NCI-H82 treated with DMSO at 0.1 percent for 48 hours (cell line): ENCODE measurements around the gene SLIT3.
"Not testable (repeated sequence)": the region's sequence is repeated elsewhere in the genome, so short reads cannot be mapped to it uniquely, and the experiment has no call there.

ENCODE experiments used
- DNase-seq: peaks from one replicate; lab custom pipeline; 2025; ENCODE audit not compliant: unreplicated experiment; lab: John Stamatoyannopoulos, UW

The SLIT3 gene

DNA sequence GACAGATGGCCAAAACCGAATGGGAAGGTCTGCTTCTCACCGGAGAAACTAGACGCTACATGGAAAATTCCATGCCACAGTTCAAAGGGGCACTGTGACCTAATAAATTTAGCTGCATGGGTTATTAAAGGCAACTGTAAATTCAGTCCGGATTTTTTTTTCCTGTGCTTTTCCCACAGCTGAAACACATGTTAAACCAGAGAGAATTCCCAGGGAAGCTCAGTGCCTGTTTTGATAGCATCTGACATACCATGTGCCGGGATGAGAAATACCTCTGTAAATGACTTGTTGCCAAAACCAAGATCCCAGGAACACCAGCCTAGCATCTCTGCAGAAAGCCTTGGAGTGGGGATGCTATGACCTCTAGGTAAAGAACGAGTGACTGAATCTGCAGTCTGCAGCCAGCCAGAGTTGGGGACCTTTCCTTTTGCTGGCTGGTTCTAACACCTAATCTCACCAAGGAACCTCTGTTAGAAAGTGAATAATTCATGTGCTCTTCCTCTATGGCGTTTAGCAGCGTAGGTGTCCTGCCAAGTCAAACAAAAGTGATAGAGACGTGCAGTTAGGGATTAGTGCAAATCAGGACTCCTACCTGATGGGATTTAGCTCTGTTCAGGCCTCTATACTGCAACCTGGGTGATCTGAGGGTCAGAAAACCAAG is 77.9 kb downstream of the SLIT3 start:
- peak; percentile 19 for DNase-seq

DNA sequence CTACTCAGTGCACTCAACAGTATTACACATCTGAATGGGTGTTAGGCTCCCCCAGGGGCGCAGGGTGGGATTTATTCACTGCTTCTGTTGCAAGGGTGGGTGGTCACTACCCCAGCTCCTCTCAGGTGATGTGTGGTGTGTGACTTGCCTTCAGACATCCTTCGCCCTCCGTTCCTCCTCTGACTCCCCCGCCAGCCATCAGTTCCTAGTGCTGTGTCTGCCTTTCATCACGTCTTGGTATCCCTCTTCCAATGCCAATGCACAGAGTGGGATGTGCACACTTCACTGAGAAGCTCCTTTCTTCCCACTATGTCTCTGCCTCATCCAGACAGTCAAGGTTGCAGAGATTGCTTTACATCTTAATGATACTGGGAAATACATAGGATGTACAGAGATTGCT is 79.4 kb downstream of the SLIT3 start:
- no peak for DNase-seq

DNA sequence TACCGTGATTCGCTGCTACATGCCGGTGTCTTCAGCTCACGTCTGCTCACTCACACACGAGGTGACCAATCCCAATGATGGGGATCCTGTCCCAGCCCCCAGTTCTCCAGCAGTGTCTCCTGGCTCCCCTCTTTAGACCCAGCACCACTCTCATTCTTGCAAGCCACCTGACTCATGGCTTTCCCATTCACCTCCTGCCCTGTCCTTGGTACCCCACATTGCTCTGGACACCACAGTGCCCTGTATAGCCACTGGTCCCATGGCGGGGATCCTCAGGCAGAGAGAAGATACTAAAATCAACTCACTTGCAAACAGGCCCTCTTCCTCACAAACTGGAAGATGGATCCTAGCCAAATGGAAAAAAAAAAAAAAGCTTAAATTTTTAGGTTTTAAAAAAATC is 81.0 kb downstream of the SLIT3 start:
- no peak for DNase-seq

DNA sequence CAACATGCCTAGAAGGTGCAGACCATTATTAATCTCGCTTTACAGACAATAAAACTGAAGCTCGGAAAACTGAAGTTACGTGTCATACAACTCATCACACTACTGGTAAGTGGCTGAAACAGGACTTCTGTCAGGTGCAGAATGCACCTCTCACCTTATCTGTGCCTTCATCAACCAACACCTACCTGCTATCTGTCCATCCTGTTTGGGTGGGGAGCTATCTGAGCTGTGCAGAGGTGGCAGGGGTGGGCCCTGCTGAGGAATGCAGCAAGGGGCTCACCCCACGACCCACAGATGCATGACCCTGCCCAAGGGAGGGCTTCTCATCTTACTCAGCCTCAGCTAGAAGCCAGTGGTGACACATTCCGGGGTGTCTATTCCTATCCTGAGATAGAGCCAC is 81.6 kb downstream of the SLIT3 start:
- DNase-seq: no peak

DNA sequence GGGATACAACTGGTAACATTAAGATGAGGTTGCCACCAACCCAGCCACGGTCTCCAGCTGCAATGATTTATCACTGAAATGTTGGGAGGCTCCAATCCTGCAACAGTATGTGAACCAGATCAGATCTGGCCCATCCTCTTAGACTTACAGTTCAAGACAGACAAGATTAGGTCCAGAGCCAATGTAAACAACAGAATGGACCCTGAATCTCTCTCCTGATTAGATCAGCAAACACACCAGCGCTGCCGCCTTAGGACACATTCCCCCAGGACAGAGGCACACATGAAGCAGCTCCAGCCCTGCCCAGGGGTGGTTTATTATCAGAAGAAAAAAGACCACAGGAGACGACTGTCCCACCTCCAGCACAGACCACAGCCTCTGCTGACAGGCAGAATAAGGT is 82.1 kb downstream of the SLIT3 start:
- peak; percentile 73 for DNase-seq

DNA sequence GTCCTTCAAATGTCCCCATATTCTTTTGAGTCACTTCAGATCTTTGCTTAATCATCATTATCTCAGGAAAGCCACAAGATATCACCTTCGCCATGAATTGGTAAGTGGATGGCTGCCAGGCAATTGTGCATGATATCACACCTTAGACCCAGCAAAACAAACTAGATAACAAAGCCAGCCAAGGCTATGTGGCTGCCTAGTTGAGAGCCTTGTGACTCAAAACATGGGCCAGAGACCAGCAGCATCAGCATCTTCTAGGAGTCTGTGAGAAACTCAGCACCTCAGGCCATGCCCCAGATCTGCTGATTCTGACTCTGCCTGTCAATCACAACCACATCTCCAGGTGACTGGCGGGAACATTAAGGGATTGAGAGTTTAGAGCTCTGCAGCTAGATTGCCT is 82.8 kb downstream of the SLIT3 start:
- no peak for DNase-seq

DNA sequence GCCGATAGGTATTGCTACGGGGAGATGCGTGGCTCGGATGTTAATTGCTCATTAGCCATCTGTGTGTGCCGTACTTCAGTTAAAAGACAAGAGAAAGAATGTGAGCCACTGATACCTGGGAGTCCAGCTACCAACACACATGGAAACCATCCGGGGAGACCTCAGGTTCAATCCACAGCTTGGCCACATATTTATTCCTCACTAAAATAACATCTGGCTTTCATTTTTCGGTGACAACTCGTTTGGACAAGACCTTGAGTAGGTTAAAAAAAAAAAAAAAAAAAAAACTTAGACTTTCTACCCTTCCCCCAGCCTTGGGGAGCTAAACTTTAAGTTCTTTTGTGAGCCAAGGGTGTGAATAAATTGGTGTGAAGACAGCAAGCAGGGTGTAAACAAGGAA is 84.1 kb downstream of the SLIT3 start:
- DNase-seq: no peak

DNA sequence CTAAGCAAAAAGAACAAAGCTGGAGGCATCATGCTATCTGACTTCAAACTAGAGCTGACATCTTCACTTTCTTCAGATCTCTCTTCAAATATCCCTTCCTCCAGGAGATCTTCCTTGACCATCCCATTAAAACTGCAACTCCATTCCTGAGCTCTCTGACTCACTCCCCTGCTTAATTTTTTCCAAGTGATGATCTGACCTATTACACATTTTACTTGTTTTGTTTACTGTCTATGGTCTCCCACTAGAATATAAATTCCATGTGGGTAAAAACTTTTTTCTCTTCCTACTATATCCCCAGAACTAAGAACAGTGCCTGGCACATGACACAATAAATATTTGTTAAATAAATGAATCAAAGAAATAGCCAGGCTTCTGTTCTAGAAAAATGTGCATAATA is 87.5 kb downstream of the SLIT3 start:
- DNase-seq: no peak

DNA sequence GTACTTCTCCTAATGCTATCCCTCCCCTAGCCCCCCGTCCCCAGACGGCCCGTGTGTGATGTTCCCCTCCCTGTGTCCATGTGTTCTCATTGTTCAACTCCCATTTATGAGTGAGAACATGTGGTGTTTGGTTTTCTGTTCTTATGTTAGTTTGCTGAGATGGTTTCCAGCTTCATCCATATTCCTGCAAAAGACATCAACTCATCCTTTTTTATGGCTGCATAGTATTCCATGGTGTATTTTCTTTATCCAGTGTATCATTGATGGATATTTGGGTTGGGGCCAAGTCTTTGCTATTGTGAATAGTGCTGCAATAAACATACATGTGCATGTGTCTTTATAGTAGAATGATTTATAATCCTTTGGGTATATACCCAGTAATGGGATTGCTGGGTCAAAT is 89.2 kb downstream of the SLIT3 start:
- DNase-seq: not testable (repeated sequence)

DNA sequence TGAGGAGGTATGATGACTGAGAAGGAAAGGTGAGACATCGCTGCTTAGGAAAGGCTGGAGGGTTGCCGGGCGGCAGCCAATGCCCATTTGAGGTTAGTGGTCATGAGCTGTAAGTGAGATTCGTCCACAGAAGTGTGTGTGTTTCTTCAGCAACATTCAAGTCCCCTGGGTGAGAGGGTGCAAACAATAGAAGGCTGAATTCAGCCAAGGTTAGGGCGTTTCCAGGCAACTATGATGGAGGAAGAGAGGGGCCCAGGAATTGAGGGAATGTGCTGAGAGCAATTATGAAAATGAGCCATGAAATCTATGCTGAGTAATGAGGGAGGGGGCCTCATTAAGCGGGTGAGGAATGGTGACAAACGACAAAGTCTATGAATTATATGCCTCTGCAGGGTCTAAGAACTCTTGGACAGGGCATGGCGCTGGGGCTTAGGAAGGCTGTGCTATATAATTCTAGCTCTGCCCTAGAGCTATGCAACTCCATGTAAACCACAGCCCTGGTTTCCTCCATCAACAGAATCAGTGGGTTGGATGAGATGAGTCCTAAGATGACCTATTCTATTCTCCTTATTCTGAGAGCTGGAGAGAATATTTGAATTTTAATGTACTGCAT is 96.0 kb downstream of the SLIT3 start:
- no peak for DNase-seq

DNA sequence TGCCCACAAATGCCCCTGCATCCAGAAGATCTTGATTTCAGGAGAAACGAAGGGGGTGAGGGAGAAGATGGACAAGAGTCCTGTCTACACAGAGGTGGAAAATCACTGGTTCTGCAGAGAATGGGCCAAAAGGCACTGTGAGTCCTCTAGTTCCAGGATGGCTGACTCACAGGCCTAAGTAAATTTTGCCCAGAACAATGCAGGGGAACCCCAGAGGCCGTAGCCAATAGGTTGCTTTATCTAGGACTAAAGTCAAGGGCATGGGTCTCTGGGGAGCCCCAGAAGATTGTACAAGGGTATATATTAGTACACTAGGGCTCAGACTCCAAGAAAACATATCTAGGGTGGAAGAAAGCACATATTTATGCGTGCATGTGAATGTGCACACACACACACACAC is 98.0 kb downstream of the SLIT3 start:
- no peak for DNase-seq

DNA sequence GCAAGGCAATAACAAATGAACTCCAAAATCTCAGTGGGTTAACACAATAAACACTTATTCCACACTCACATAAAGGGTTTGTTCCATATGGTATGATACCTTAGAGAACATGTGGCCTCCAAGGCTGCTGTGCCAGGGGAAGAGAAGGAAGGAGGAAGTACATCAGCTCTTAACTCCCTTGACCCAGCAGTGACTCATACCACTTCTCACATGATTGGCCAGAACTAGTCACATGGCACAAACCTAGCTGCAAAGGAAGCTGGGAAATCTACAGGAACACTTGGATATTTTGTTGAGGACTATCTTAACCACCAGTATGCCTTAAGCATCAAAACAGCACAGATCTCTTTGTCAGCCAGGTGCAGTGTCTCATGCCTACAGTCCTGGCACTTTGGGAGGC is 99.3 kb downstream of the SLIT3 start:
- DNase-seq: no peak

DNA sequence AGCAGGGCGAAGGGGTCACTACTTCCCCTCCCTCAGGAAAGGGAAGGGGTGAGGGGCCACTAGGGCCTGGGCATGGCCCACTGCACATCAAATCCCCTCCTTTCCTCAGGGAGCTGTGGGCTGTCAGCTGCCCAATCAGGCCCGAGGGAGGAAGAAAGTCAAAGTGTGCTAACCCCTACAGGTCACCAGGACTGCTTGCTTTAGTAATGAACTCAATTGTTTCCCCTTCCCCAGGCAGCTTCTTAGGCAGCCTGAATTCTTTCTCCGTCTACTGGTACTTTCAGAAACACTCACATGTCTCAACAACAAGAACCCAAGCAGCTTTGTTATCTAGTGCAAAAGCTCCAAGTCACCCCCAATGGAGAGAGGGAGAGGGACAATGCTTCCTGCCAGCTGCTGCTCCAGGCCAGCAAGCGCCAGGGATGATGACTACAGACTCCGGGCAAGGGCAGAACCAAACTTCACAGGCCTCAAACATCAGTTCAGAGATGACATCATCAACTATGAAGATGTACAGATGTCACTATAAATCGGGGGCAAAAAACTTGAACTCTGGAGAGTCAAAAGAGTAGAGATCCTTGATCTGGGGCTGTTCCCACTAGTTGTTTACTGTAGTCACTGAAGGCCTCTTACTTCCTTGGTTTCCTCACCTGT is 100.7 kb downstream of the SLIT3 start:
- DNase-seq: no peak

DNA sequence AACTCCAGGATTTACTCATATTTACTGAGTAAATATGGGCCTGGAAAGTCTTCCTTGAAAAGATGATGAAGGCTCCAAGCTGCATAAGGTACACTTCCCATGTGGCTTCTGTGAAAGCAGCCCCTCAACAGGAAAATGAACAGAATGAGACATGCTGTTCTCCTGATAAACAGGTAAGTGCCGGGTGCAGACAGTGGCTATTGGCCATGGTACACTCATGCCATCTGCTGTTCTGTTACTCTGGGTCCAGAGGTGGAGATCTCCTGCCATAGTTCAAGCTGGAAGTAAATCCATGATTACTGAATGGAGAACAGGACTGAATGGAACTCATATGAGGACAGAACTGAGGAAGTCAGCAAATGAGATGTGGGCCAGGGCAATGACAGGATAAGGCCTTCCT is 103.6 kb downstream of the SLIT3 start:
- no peak for DNase-seq

DNA sequence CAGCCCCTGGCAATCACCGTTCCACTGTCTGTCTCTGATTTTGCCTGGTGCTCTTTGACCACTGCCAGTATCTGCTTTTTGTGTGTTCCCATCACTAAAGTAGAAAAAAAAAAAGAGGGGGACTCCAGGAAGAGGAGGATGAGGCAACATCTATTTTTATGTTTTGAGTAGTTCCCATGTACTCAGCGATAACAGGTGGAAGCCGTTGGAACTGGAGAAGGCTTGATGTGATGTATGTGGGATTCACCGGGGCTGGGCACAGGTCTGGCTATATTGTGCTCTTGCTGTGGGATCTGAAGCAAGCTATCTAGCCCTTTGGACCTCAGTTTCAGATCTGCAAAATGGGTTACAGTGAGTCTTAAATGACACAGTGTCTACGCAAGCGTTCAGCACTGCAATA is 104.9 kb downstream of the SLIT3 start:
- no peak for DNase-seq

DNA sequence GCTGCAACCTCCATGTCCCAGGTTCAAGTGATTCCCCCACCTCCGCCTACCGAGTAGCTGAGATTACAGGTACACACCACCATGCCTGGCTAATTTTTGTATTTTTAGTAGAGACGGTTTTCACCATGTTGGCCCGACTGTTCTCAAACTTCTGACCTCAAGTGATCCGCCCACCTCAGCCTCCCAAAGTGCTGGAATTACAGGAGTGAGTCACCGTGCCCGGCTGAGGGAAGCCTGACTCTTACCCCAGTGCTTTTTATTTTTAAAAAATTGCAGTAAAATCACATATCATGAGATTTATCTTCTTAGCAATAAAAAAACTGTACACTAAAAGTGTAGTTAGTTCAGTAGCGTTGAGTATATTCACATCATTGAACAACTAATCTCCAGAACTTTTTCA is 105.3 kb downstream of the SLIT3 start:
- DNase-seq: no peak

DNA sequence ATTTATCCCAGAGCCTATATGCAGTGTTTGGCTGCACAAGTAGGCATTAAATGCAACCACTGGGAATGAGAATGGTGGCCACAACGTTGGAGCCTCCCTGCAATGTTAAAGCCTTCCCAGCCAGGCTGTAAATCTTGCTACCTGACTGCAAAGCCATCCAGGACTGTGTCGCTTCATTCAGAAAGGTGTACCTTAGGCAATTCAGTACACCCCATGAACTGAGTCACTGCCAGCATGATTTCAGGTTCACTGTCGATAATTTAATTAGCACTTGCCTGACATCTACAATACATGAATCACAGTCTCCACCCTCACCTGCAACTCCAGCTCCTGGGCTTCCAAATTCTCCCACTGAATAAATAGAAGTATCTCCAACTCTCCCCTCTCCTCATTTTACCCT is 108.4 kb downstream of the SLIT3 start:
- DNase-seq: no peak

DNA sequence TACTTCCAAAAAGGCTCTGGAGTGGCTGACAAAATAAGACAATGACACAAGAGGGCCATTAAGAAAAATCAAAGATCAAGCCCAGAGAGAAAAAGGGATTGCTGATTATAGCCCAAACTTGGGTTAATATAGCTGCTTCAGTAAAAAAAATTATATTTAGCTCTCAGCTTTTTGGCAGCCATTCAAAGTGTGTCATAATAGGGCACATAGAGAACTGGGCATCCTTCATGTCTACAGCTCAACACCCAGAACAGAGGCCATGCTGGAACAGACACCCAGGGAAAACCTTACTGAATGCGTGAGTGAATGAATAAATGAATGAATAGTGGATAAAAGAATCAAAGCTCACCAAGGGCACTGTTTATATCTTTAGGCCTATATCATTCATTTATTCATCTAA is 110.1 kb downstream of the SLIT3 start:
- DNase-seq: no peak

DNA sequence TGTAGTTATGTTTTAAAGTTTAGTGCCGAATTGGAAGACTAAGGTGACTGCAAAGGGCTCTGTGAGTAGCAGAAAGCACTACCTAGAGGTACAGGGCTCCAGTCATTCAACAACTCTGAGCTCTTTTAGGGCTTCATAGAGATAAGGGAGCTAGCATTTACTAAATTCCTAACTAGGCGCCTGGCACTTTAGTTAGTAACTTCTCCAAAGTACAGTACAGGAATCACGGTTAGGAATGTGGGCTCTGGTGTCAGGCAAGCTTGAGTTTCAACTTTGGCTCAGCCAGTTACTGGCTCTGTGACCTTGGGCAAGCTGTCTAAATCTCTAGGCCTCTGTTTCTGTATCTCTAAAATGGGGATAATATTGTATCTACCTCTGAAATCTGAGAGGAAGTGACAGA is 115.3 kb downstream of the SLIT3 start:
- DNase-seq: no peak

DNA sequence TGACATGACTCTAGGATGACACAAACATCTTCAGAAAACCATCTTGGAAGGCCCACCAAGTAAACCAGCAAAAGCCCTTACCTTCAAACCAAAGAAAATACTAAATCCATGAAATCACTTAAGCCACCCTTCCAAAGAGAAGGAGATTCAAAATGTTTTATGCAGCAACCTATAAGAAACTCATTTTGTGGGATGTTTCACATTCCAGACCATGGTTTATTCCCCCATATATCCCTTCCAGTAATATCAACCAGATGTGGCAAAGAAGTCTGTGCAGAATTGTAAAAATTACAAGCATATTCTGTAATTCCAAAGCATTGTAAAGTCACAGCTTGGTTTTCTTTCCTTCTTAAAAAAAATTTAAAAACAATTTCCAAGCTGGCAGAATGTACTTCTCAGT is 117.4 kb downstream of the SLIT3 start:
- no peak for DNase-seq

DNA sequence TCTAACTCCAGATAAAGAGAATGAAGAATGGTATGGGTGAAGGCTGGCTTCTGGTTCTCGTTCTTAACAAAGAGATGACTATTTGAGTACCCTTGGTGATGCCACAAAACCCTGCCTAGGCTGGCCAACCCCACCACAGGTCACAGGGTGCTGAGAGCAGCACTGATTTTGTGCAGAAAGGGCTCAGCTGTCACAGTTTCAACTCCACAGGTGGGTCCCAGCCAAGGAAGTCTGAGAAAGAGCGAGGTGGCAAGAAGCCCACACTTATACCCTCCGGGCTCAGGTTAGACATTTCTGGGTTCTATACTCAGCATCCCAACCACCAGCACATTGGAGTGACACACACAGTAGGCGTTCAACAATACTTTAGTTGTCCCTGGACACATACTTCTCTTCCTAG is 118.1 kb downstream of the SLIT3 start:
- DNase-seq: no peak

DNA sequence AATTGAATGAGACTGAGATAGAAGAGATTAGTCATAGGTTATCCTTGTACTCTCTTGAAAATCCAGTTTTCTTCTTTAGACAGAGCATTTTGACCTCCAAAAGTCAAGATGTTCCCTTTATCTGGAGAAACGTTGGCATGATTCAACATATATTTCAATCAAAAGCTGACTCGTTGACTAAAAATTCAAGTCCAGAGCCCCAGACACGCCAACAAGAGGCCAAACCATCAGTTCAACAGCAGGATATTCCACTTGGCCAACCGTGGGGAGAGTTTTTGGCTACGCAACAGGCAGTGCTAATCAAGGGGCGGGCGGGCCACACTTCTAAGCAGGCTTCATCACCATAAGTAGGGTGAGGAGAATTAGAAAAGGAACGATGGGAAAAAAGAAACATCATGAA is 119.1 kb downstream of the SLIT3 start:
- DNase-seq: no peak

DNA sequence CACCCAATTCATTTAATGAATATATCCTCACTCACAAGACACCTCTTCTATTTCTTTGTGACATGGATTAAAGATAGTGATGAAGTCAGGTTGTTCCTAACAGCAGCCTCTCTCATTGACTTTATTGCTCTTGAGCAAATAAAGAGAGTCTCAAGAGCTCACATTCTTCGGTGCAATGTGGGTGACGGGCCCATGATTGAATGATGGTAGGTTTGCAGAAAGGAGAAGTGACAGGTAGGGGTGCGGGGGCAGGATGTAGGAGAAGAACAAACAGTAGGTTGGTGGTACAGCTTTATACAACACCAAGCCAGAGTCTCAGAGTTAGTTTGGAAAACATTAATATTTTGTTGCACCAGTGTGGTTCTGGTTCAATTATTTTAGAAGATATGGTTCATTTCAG is 122.2 kb downstream of the SLIT3 start:
- DNase-seq: no peak
